Measurements from ENCODE around the gene INCENP. TPM values are rescaled to one million over a fixed set of nuclear protein-coding genes. Genes with fewer than 3 reads are reported as not detected.

The INCENP gene
- total and polyA plus RNA-seq, 2 experiments from 2014 or later: 35.6 to 131 TPM

DNA sequence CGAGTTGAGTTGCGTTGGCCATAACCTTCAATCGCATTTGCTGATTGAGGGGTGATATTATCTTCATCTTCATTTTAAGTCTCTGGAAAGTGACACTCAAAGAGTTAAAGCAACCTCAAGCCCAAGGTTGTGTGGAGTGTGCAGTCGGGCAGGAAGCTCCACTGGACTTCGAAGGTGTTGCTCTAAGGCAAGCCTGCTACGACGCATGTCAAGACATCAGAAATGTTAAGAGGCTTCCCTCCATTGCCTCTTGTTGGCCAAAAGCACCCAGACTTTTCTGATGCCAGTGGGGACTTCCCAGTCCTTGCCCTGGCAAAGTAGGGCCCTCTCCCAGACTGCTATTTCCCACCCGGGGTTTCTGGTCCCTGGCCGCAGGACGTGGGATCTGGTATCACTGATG lies 42.6 kb downstream of the INCENP start:
- no peaks in the 10 kb centered on the region for H3F3A ChIP-seq (replicated peaks; ENCODE audit: low read depth)

More for the DNA sequence above, 42.6 kb downstream of the INCENP start:
- no peaks in the 10 kb centered on the region for H3K79me2 ChIP-seq (replicated peaks; ENCODE audit: insufficient read depth)
- no peaks in the 10 kb centered on the region for H3K4me1 ChIP-seq (ENCODE audit: insufficient read depth)
- no peaks in the 10 kb centered on the region for H3K36me3 Mint-ChIP-seq (ENCODE audit: low read depth)
- DNase-seq (ENCODE audit: low spot score) (no peak), ATAC-seq (no peak)
- no peak overlapping the region for H2AFZ ChIP-seq
- peaks cover 1% of the 10 kb centered on the region; the same call in 1 of the 3 replicates for H3K4me1 Mint-ChIP-seq
- H3K4me2 ChIP-seq: no peak overlapping the region
- H3K4me3 Mint-ChIP-seq: no peak overlapping the region
- TF ChIP-seq ZNF114 (CRISPR knock-in tag; IDR thresholded peaks at IDR 0.05) (no peak), REST (IDR thresholded peaks at IDR 0.05; ENCODE audit: unreplicated experiment) (no peak), POLR2AphosphoS5 (IDR thresholded peaks at IDR 0.05; ENCODE audit: low read depth) (no peak), NANOG (IDR thresholded peaks at IDR 0.05; ENCODE audit: borderline replicate concordance) (no peak), CTCF (conservative IDR thresholded peaks at IDR 0.05; ENCODE audit: low read depth in 2 of 2) (no peak), STAT1 (IDR thresholded peaks at IDR 0.05; ENCODE audit: unreplicated experiment) (no peak), JUNB (IDR thresholded peaks at IDR 0.05; ENCODE audit: unreplicated experiment) (no peak), CREB1 (CRISPR knock-in tag; IDR thresholded peaks at IDR 0.05; ENCODE audit: low read depth) (no peak), ZNF331 (CRISPR knock-in tag; IDR thresholded peaks at IDR 0.05; ENCODE audit: low read depth) (no peak), EZH2phosphoT487 (IDR thresholded peaks at IDR 0.05; ENCODE audit: unreplicated experiment) (no peak), EZH2 (IDR thresholded peaks at IDR 0.05; ENCODE audit: low read depth, unreplicated experiment) (no peak), ETS1 (IDR thresholded peaks at IDR 0.05) (no peak)
- TF ChIP-seq, protein P1, sequence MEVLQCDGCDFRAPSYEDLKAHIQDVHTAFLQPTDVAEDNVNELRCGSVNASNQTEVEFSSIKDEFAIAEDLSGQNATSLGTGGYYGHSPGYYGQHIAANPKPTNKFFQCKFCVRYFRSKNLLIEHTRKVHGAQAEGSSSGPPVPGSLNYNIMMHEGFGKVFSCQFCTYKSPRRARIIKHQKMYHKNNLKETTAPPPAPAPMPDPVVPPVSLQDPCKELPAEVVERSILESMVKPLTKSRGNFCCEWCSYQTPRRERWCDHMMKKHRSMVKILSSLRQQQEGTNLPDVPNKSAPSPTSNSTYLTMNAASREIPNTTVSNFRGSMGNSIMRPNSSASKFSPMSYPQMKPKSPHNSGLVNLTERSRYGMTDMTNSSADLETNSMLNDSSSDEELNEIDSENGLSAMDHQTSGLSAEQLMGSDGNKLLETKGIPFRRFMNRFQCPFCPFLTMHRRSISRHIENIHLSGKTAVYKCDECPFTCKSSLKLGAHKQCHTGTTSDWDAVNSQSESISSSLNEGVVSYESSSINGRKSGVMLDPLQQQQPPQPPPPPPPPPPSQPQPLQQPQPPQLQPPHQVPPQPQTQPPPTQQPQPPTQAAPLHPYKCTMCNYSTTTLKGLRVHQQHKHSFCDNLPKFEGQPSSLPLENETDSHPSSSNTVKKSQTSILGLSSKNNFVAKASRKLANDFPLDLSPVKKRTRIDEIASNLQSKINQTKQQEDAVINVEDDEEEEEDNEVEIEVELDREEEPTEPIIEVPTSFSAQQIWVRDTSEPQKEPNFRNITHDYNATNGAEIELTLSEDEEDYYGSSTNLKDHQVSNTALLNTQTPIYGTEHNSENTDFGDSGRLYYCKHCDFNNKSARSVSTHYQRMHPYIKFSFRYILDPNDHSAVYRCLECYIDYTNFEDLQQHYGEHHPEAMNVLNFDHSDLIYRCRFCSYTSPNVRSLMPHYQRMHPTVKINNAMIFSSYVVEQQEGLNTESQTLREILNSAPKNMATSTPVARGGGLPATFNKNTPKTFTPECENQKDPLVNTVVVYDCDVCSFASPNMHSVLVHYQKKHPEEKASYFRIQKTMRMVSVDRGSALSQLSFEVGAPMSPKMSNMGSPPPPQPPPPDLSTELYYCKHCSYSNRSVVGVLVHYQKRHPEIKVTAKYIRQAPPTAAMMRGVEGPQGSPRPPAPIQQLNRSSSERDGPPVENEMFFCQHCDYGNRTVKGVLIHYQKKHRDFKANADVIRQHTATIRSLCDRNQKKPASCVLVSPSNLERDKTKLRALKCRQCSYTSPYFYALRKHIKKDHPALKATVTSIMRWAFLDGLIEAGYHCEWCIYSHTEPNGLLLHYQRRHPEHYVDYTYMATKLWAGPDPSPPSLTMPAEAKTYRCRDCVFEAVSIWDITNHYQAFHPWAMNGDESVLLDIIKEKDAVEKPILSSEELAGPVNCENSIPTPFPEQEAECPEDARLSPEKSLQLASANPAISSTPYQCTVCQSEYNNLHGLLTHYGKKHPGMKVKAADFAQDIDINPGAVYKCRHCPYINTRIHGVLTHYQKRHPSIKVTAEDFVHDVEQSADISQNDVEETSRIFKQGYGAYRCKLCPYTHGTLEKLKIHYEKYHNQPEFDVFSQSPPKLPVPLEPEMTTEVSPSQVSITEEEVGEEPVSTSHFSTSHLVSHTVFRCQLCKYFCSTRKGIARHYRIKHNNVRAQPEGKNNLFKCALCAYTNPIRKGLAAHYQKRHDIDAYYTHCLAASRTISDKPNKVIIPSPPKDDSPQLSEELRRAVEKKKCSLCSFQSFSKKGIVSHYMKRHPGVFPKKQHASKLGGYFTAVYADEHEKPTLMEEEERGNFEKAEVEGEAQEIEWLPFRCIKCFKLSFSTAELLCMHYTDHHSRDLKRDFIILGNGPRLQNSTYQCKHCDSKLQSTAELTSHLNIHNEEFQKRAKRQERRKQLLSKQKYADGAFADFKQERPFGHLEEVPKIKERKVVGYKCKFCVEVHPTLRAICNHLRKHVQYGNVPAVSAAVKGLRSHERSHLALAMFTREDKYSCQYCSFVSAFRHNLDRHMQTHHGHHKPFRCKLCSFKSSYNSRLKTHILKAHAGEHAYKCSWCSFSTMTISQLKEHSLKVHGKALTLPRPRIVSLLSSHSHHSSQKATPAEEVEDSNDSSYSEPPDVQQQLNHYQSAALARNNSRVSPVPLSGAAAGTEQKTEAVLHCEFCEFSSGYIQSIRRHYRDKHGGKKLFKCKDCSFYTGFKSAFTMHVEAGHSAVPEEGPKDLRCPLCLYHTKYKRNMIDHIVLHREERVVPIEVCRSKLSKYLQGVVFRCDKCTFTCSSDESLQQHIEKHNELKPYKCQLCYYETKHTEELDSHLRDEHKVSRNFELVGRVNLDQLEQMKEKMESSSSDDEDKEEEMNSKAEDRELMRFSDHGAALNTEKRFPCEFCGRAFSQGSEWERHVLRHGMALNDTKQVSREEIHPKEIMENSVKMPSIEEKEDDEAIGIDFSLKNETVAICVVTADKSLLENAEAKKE (CRISPR knock-in tag; IDR thresholded peaks at IDR 0.05): no peak
- no peak overlapping the region for H3K27ac ChIP-seq (ENCODE audit: low read depth)
- H3K4me3 ChIP-seq: no peak overlapping the region
- H3K27ac Mint-ChIP-seq: no peak overlapping the region
- no peaks in the 10 kb centered on the region for H3K36me3 ChIP-seq (ENCODE audit: insufficient read depth)
- H3K27me3 ChIP-seq (ENCODE audit: insufficient read depth): no peaks in the 10 kb centered on the region
- H3K27me3 Mint-ChIP-seq (ENCODE audit: insufficient read depth, low read depth, poor library complexity): peaks cover 5% of the 10 kb centered on the region
- no peaks in the 10 kb centered on the region for H3K9me2 ChIP-seq (ENCODE audit: insufficient read depth)
- no peaks in the 10 kb centered on the region for H3K9me3 Mint-ChIP-seq
- H4K20me1 ChIP-seq (replicated peaks; ENCODE audit: insufficient read depth): no peaks in the 10 kb centered on the region

All from GM23338 (cell line).